HCT116 (cell line): Measurements from ENCODE around the gene IQCH. TPM values are rescaled to one million over a fixed set of nuclear protein-coding genes. Genes with fewer than 3 reads are reported as not detected.

ENCODE experiments used
- ATAC-seq: fragments of 200-7000 bp; cut with Tn5 transposase; 2 replicates; pipeline ENCODE4 v1.9.1; 2020; ENCODE audit warnings: mild to moderate bottlenecking, moderate library complexity
- BruUV-seq: library from RNA; stranded (reverse); fragments of 400-500 nt; replicated peaks from 2 replicates; lab custom pipeline; 2021; lab: Mats Ljungman, UMichigan
- CTCF ChIA-PET: fragments of 300-600 bp; sonication (Branson Sonifier 250); formaldehyde crosslinking; loops from one replicate; lab custom pipeline; 2021; ENCODE audit warnings: antibody characterized with exemption; lab: Charles Lee
- POLR2A ChIA-PET: fragments of 300-600, 350-600 bp; sonication (Branson Sonifier 250); formaldehyde crosslinking; loops from one replicate; lab custom pipeline; 2021; ENCODE audit warnings: antibody characterized with exemption; lab: Charles Lee
- RAD21 ChIA-PET, 2 experiments: fragments of 300-600 bp; sonication (Branson Sonifier 250); formaldehyde crosslinking; loops; one replicate each; lab custom pipeline; 2023; ENCODE audit warnings: low total read pairs in 2 of 2; ENCODE audit not compliant: uncharacterized antibody in 2 of 2, unreplicated experiment in 2 of 2, low non-redundant PET in 1 of 2; lab: Charles Lee
- DNase-seq: peaks from one replicate; pipeline ENCODE4 v3.0.0-alpha.2; 2010; ENCODE audit warnings: low read depth, low spot score
- H2AFZ ChIP-seq: fragments of 200-600 bp; shearing (Covaris generic), sonication (generic); 2 replicates; pipeline ENCODE4 v1.6.1; 2017; ENCODE audit warnings: low read depth, mixed run types, mixed read lengths, antibody characterized with exemption, low read length; ENCODE audit not compliant: poor library complexity, severe bottlenecking
- H3K27ac ChIP-seq: 2 replicates; pipeline ENCODE4 v1.5.1; 2012; ENCODE audit warnings: low read depth, low read length
- H3K27me3 ChIP-seq: fragments of 200-600 bp; sonication (generic); 2 replicates; pipeline ENCODE4 v1.6.1; 2016; ENCODE audit warnings: mixed run types, low read length, mixed read lengths; ENCODE audit not compliant: insufficient read depth
- H3K36me3 ChIP-seq, 2 experiments: fragments of 200-500 bp in 1 of 2; fragments of 200-600 bp in 1 of 2; sonication (Bioruptor generic) in 1 of 2; sonication (generic) in 1 of 2; 2 replicates each; pipeline versions ENCODE4 v1.5.1 to v1.6.1; 2014 to 2016; ENCODE audit warnings: low read length in 2 of 2, inconsistent platforms in 1 of 2, mixed read lengths in 1 of 2, mixed run types in 1 of 2; ENCODE audit not compliant: insufficient read depth in 2 of 2, control insufficient read depth in 1 of 2
- H3K4me1 ChIP-seq, 2 experiments: fragments of 200-600 bp in 1 of 2; sonication (generic) in 1 of 2; 2 replicates each; pipeline versions ENCODE4 v1.5.1 to v1.6.1; 2012 to 2017; ENCODE audit warnings: low read length in 2 of 2, inconsistent platforms in 1 of 2, mild to moderate bottlenecking in 1 of 2, mixed read lengths in 1 of 2, mixed run types in 1 of 2, moderate library complexity in 1 of 2; ENCODE audit not compliant: insufficient read depth in 2 of 2, control insufficient read depth in 1 of 2
- H3K4me2 ChIP-seq: fragments of 200-600 bp; sonication (generic); 2 replicates; pipeline ENCODE4 v1.6.1; 2017; ENCODE audit warnings: mixed run types, low read length, mixed read lengths
- H3K4me3 ChIP-seq, 2 experiments: fragments of 200-600 bp in 1 of 2; sonication (generic) in 1 of 2; replicated peaks in 1 of 2; 2 replicates each; pipeline ENCODE4 v1.5.1; 2011 to 2016; ENCODE audit warnings: low read length in 2 of 2, control low read depth in 1 of 2, low read depth in 1 of 2, mild to moderate bottlenecking in 1 of 2, mixed read lengths in 1 of 2, mixed run types in 1 of 2
- H3K79me2 ChIP-seq: fragments of 200-600 bp; sonication (generic); 2 replicates; pipeline ENCODE4 v1.6.1; 2017; ENCODE audit warnings: mild to moderate bottlenecking, mixed run types, low read length, moderate library complexity, mixed read lengths; ENCODE audit not compliant: insufficient read depth
- H3K9ac ChIP-seq: fragments of 200-600 bp; sonication (generic); 2 replicates; pipeline ENCODE4 v1.6.1; 2016; ENCODE audit warnings: low read length, mixed read lengths
- H3K9me2 ChIP-seq: fragments of 200-600 bp; sonication (generic), shearing (Covaris generic); 2 replicates; pipeline ENCODE4 v1.6.1; 2017; ENCODE audit warnings: mixed run types, mild to moderate bottlenecking, moderate library complexity; ENCODE audit not compliant: insufficient read depth
- H3K9me3 ChIP-seq, 2 experiments: fragments of 200-500 bp in 1 of 2; fragments of 200-600 bp in 1 of 2; sonication (Bioruptor generic) in 1 of 2; sonication (generic) in 1 of 2; 2 replicates each; pipeline ENCODE4 v1.6.1; 2014 to 2017; ENCODE audit warnings: low read length in 2 of 2, mixed read lengths in 2 of 2, inconsistent platforms in 1 of 2, low read depth in 1 of 2, mild to moderate bottlenecking in 1 of 2, mixed run types in 1 of 2, moderate library complexity in 1 of 2; ENCODE audit not compliant: control insufficient read depth in 1 of 2, insufficient read depth in 1 of 2
- H4K20me1 ChIP-seq: fragments of 200-600 bp; sonication (generic), shearing (Covaris generic); 2 replicates; pipeline ENCODE4 v1.6.1; 2017; ENCODE audit warnings: mixed run types, mild to moderate bottlenecking, moderate library complexity; ENCODE audit not compliant: insufficient read depth
- ATF3 ChIP-seq: IDR thresholded peaks from 2 replicates; pipeline ENCODE4 v1.6.1; 2012
- CTCF ChIP-seq, 3 experiments: fragments of 200-600 bp in 1 of 3; sonication (generic) in 1 of 3; IDR thresholded peaks in 2 of 3; conservative IDR thresholded peaks in 1 of 3; 2 replicates each; pipeline ENCODE4 v1.5.1; 2012 to 2017; ENCODE audit warnings: low read depth in 2 of 3, low read length in 2 of 3, antibody characterized with exemption in 1 of 3, borderline replicate concordance in 1 of 3, control low read depth in 1 of 3, mild to moderate bottlenecking in 1 of 3, mixed read lengths in 1 of 3, mixed run types in 1 of 3, moderate library complexity in 1 of 3; ENCODE audit not compliant: insufficient read depth in 1 of 3
- ELF1 ChIP-seq: IDR thresholded peaks from 2 replicates; pipeline ENCODE4 v1.6.1; 2012; ENCODE audit warnings: low read depth, borderline replicate concordance
- ZFX ChIP-seq: fragments of 450-650 bp; IDR thresholded peaks from 2 replicates; pipeline ENCODE4 v1.6.1; 2017
- intact Hi-C: fragments of 100-400 bp; cut with micrococcal nuclease; formaldehyde crosslinking; loops from 2 replicates; pipeline ENCODE4 v1.10.0; 2022
- total RNA-seq: library from RNA; stranded (reverse); gene quantifications from one replicate; pipeline ENCODE4 v1.2.1, GENCODE V29; 2021; ENCODE audit not compliant: unreplicated experiment

The IQCH gene
- total RNA-seq, 1 experiment from 2014 or later: 4.6 TPM

GRCh38 chr15:67523330-67523729 is 268.7 kb downstream of the IQCH start:
- CTCF ChIA-PET: no interaction called here

More at GRCh38 chr15:67523330-67523729, 268.7 kb downstream of the IQCH start:
- H2AFZ ChIP-seq: no peak overlapping the region
- H3K4me1 ChIP-seq: peaks cover 10 to 19% of the 10 kb centered on the region in 2 experiments
- H3K4me2 ChIP-seq: peak overlapping the region; percentile 92; the same call in 1 of the 2 replicates
- no TSS peak for BruUV-seq
- no peak for DNase-seq
- no peaks in the 10 kb centered on the region for H3K9me3 ChIP-seq
- no peaks in the 10 kb centered on the region for H4K20me1 ChIP-seq
- H3K9me2 ChIP-seq: no peaks in the 10 kb centered on the region
- TF ChIP-seq ATF3 (no peak), CTCF (IDR thresholded peaks at IDR 0.05 in 2 of 3, conservative IDR thresholded peaks at IDR 0.05 in 1 of 3; ENCODE audit: borderline replicate concordance in 1 of 3, insufficient read depth in 1 of 3, low read depth in 2 of 3, low read length in 2 of 3) (no peak), ELF1 (no peak), ZFX (no peak)
- TF ChIP-seq, all 23 proteins: peak for 0
- H3K27ac ChIP-seq: no peak overlapping the region
- H3K27me3 ChIP-seq: no peaks in the 10 kb centered on the region
- ATAC-seq: no peak
- ChIA-PET POLR2A (no interaction called here), RAD21 (no interaction called here)
- H3K36me3 ChIP-seq: no peaks in the 10 kb centered on the region
- H3K4me3 ChIP-seq: no peak overlapping the region
- intact Hi-C loops: loop anchor here (10.0 kb wide), 1 partner anchor 311 kb away; no protein-coding TSS in a partner anchor
- peaks cover 48% of the 10 kb centered on the region for H3K79me2 ChIP-seq
- H3K9ac ChIP-seq: no peak overlapping the region
